HCT116 (cell line): Measurements from ENCODE around the gene MLANA.

Source experiments
- CEBPB ChIP-seq: IDR thresholded peaks from 2 replicates; pipeline ENCODE4 v1.6.1; 2012; ENCODE audit warnings: low read depth
- CTCF ChIP-seq, 3 experiments: fragments of 200-600 bp in 1 of 3; sonication (generic) in 1 of 3; IDR thresholded peaks in 2 of 3; conservative IDR thresholded peaks in 1 of 3; 2 replicates each; pipeline ENCODE4 v1.5.1; 2012 to 2017; ENCODE audit warnings: low read depth in 2 of 3, low read length in 2 of 3, antibody characterized with exemption in 1 of 3, borderline replicate concordance in 1 of 3, control low read depth in 1 of 3, mild to moderate bottlenecking in 1 of 3, mixed read lengths in 1 of 3, mixed run types in 1 of 3, moderate library complexity in 1 of 3; ENCODE audit not compliant: insufficient read depth in 1 of 3
- EZH2 ChIP-seq: fragments of 200-600 bp; sonication (generic); IDR thresholded peaks from 2 replicates; pipeline ENCODE4 v1.6.1; 2017; ENCODE audit warnings: antibody characterized with exemption, mixed run types
- JUND ChIP-seq: IDR thresholded peaks from 2 replicates; pipeline ENCODE4 v1.6.1; 2012
- POLR2A ChIP-seq: IDR thresholded peaks from 2 replicates; pipeline ENCODE4 v1.7.0; 2011; ENCODE audit warnings: borderline replicate concordance; ENCODE audit not compliant: insufficient read depth, insufficient read length; ENCODE audit errors: extremely low read depth
- POLR2AphosphoS5 ChIP-seq: IDR thresholded peaks from 2 replicates; pipeline ENCODE4 v1.6.1; 2011; ENCODE audit warnings: mild to moderate bottlenecking, low read depth, low read length, moderate library complexity
- RAD21 ChIP-seq: IDR thresholded peaks from 2 replicates; pipeline ENCODE4 v1.6.1; 2012; ENCODE audit warnings: low read depth, mild to moderate bottlenecking
- SRF ChIP-seq: IDR thresholded peaks from 2 replicates; pipeline ENCODE4 v1.6.1; 2012; ENCODE audit warnings: low read depth
- ZFX ChIP-seq: fragments of 450-650 bp; IDR thresholded peaks from 2 replicates; pipeline ENCODE4 v1.6.1; 2017
- ZNF274 ChIP-seq: fragments of 200-500 bp; sonication (Bioruptor generic); IDR thresholded peaks from 2 replicates; pipeline ENCODE4 v1.6.1; 2014; ENCODE audit warnings: mild to moderate bottlenecking, low read depth, low read length, inconsistent platforms
- TF ChIP-seq, protein P1 (sequence below): IDR thresholded peaks from 2 replicates; pipeline ENCODE4 v1.6.1; 2011; ENCODE audit warnings: mild to moderate bottlenecking, low read length, moderate library complexity; ENCODE audit not compliant: insufficient replicate concordance; ENCODE audit errors: extremely low read depth

- TF ChIP-seq POLR2A (no peak), SRF (no peak), JUND (no peak), CTCF (IDR thresholded peaks at IDR 0.05 in 2 of 3, conservative IDR thresholded peaks at IDR 0.05 in 1 of 3; ENCODE audit: borderline replicate concordance in 1 of 3, insufficient read depth in 1 of 3, low read depth in 2 of 3, low read length in 2 of 3) (no peak), ZNF274 (no peak), CEBPB (no peak), POLR2AphosphoS5 (no peak), ZFX (no peak), RAD21 (no peak), EZH2 (no peak)
- TF ChIP-seq, protein P1, sequence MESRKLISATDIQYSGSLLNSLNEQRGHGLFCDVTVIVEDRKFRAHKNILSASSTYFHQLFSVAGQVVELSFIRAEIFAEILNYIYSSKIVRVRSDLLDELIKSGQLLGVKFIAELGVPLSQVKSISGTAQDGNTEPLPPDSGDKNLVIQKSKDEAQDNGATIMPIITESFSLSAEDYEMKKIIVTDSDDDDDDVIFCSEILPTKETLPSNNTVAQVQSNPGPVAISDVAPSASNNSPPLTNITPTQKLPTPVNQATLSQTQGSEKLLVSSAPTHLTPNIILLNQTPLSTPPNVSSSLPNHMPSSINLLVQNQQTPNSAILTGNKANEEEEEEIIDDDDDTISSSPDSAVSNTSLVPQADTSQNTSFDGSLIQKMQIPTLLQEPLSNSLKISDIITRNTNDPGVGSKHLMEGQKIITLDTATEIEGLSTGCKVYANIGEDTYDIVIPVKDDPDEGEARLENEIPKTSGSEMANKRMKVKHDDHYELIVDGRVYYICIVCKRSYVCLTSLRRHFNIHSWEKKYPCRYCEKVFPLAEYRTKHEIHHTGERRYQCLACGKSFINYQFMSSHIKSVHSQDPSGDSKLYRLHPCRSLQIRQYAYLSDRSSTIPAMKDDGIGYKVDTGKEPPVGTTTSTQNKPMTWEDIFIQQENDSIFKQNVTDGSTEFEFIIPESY: no peak
These were observed 14.0 kb upstream of the MLANA start for GRCh38 chr9:5876711-5877110.
